ENCODE data around the gene MEIS3.
A peak's percentile ranks its signal among the peaks of the same experiment; 100 is the strongest.

Gene MEIS3

GRCh38 chr19:47432091-47432490 lies 12.8 kb upstream of the MEIS3 start:
- DNase-seq (ENCODE audit: low read depth) = no peak
- no peak overlapping the region for H3K4me3 ChIP-seq (ENCODE audit: control insufficient read depth, low read depth, low read length)
- no peak for TF ChIP-seq CTCF (conservative IDR thresholded peaks at IDR 0.05; ENCODE audit: control insufficient read depth, insufficient read depth, low read depth, low read length)

- DNase-seq (ENCODE audit: low read depth) = peak; percentile 45
- TF ChIP-seq CTCF (conservative IDR thresholded peaks at IDR 0.05; ENCODE audit: control insufficient read depth, insufficient read depth, low read depth, low read length) = no peak
- H3K4me3 ChIP-seq (ENCODE audit: control insufficient read depth, low read depth, low read length) = no peak overlapping the region
Observed at GRCh38 chr19:47430041-47430802, 10.9 kb upstream of the MEIS3 start.

- H3K4me3 ChIP-seq (ENCODE audit: control insufficient read depth, low read depth, low read length) = no peak overlapping the region
- no peak for TF ChIP-seq CTCF (conservative IDR thresholded peaks at IDR 0.05; ENCODE audit: control insufficient read depth, insufficient read depth, low read depth, low read length)
- no peak for DNase-seq (ENCODE audit: low read depth)
Observed at GRCh38 chr19:47429140-47429793, 9.9 kb upstream of the MEIS3 start.

GRCh38 chr19:47428177-47428894 lies 9.0 kb upstream of the MEIS3 start:
- peak overlapping the region; percentile 40 for H3K4me3 ChIP-seq (ENCODE audit: control insufficient read depth, low read depth, low read length)
- TF ChIP-seq CTCF (conservative IDR thresholded peaks at IDR 0.05; ENCODE audit: control insufficient read depth, insufficient read depth, low read depth, low read length) = no peak

GRCh38 chr19:47427241-47428176 lies 8.2 kb upstream of the MEIS3 start:
- TF ChIP-seq CTCF (conservative IDR thresholded peaks at IDR 0.05; ENCODE audit: control insufficient read depth, insufficient read depth, low read depth, low read length) = peak; percentile 92
- peak overlapping the region; percentile 40 for H3K4me3 ChIP-seq (ENCODE audit: control insufficient read depth, low read depth, low read length)
- DNase-seq (ENCODE audit: low read depth) = peak; percentile 50

More at GRCh38 chr19:47428177-47428894, 9.0 kb upstream of the MEIS3 start:
- DNase-seq (ENCODE audit: low read depth) = peak; percentile 96
